ENCODE measurements around the gene B4GALT3.

B4GALT3 gene

DNA sequence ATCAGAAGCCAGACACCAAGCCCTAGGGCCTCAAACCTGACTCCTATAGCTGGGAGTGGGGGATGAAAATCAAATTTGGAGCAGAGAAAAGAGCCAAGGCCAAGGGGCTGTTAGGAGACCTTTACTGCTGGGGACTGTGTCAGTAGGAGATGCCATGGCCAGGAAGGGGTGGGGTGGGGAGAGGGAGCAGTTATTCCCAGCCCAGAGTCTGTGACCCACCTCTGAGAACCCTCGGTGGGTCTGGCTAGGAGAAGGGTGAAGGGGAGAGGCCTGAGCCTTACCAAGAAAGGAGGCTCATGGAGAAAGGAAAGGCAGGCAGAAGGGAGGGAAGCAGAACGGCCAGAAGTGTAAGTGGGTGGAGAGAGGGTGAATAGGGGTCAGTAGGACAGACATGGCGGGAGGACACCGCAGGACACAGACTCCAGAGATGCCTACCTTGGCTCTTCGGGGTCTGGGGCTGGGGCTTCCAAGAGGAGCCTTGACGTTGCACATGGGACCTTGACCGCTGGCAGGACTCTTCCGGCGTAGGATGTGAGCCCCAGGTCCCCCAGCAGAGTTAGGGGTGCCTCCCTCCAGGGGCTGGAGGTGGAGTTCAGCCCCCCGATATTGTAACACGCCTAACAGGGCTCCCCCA is 20.4 kb upstream of the B4GALT3 start:
- Histone ChIP-seq H3K4me3 (peak overlapping the region; percentile 32 to 46), H3K9me3 (no peaks in the 10 kb centered on the region), H3K27ac (peak overlapping the region; percentile 87 to 93), H3K4me1 (peaks cover 7 to 50% (median 36%) of the 10 kb centered on the region in 4 donors), H3K36me3 (no peaks in the 10 kb centered on the region), H3K27me3 (peaks cover 0 to 24% of the 10 kb centered on the region in 2 donors)
- no peak for DNase-seq
- TF ChIP-seq, protein P1, sequence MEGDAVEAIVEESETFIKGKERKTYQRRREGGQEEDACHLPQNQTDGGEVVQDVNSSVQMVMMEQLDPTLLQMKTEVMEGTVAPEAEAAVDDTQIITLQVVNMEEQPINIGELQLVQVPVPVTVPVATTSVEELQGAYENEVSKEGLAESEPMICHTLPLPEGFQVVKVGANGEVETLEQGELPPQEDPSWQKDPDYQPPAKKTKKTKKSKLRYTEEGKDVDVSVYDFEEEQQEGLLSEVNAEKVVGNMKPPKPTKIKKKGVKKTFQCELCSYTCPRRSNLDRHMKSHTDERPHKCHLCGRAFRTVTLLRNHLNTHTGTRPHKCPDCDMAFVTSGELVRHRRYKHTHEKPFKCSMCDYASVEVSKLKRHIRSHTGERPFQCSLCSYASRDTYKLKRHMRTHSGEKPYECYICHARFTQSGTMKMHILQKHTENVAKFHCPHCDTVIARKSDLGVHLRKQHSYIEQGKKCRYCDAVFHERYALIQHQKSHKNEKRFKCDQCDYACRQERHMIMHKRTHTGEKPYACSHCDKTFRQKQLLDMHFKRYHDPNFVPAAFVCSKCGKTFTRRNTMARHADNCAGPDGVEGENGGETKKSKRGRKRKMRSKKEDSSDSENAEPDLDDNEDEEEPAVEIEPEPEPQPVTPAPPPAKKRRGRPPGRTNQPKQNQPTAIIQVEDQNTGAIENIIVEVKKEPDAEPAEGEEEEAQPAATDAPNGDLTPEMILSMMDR (IDR thresholded peaks at IDR 0.05) = no peak
- intact Hi-C loops (cut with DNase I; ENCODE audit: low total_unique reads) = no loop called here

DNA sequence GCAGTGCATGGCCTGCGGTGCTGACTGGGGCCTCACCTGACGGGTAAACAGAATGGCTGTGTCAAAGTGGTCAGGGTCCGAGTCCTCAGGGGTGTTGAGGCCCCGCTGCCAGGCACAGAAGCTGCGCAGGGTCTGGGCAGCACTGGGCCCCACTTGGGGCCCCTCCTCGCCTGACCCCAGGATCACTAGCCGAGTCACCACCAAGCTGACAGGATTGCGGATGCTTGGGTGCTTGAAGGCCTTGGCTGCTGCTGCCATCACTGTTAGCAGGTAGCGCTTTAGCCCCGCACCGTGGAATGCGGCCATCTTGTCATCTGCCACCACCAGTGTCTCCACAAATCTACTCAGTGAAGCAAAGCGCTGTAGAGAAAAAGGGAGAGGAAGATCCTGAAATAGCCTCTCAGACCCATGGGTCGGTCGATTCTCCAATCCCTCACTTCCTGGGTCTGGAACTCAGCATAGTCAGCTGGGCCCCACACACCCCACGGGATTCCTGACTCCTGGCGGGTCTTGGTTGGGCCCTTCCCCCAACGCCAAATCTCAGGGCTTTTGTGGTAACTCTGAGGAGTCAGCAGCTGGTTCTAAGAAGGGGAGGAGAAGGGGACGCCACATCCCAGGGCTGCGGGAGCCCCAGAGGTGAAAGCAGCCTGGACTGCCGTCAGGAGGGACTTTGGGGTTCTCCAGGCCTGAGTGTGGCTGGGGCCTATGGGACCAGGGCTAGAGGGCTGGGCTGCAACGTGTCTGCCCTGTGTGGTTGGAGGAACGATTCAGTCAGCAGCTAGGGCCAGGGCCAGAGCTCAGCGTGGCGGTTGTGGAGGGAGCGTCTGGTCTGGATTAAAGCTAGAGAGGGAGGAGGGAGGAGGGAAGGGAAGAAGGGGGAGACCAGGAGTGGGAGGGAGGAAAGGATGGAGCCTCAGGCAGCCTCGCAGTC is 19.5 kb upstream of the B4GALT3 start:
- Histone ChIP-seq H3K9me3 (no peaks in the 10 kb centered on the region), H3K4me3 (peak overlapping the region; percentile 32 to 46), H3K4me1 (peaks cover 3 to 50% (median 36%) of the 10 kb centered on the region in 4 donors), H3K27ac (peak overlapping the region; percentile 87 to 93), H3K36me3 (peaks cover 0 to 3% (median 0%) of the 10 kb centered on the region in 3 donors), H3K27me3 (peaks cover 0 to 24% of the 10 kb centered on the region in 2 donors)
- DNase-seq = peak in 1 of 2 donors; percentile 40
- TF ChIP-seq, protein P1 (IDR thresholded peaks at IDR 0.05) = no peak
- intact Hi-C loops (cut with DNase I; ENCODE audit: low total_unique reads) = no loop called here

DNA sequence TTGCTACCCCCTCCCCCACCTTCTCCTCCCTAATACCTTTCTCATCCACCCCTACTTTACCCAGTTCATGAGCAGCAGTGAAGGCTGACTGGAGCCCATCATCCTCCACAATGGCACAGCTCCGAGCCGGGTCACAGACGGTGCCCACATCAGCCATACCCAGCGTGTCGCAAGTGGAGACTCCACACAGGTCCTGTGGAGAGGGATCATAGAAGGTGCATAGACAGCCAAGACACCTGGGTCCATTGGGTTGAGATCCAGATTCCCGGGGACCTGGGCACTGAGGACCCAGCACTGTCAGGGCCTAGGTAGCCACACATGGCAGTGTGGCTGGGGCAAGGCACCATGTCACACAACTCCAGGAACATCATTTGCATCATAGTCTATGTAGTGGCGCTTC is 18.8 kb upstream of the B4GALT3 start:
- Histone ChIP-seq H3K36me3 (peaks cover 0 to 9% (median 1%) of the 10 kb centered on the region in 3 donors), H3K4me3 (peak overlapping the region; percentile 32 to 46), H3K27me3 (peaks cover 0 to 24% of the 10 kb centered on the region in 2 donors), H3K9me3 (no peaks in the 10 kb centered on the region), H3K4me1 (peaks cover 0 to 44% (median 32%) of the 10 kb centered on the region in 4 donors), H3K27ac (no peak overlapping the region)
- intact Hi-C loops (cut with DNase I; ENCODE audit: low total_unique reads) = no loop called here
- DNase-seq = peak in 1 of 2 donors; percentile 39
- TF ChIP-seq, protein P1 (IDR thresholded peaks at IDR 0.05) = no peak

DNA sequence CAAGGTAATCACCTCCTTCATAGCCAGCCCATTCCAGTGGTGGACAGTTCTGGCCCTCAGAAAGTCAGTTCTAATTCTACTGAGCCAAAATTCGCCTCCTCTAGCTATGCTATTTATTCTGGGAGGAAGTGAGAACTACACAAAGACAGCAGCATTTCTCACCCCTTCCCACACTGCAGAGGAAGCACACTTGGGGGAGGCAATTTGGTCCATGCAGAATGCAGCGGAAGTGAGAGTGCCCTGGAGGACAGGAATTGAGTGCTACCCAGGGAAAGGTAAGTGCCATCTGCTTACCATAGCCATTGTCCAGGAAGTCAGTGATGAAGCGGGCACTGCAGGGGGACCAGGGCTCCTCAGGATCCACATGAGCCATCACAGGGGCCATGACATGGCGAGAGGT is 17.9 kb upstream of the B4GALT3 start:
- H3K9me3 ChIP-seq = no peaks in the 10 kb centered on the region
- H3K4me3 ChIP-seq = no peak overlapping the region
- H3K4me1 ChIP-seq = peaks cover 0 to 35% (median 23%) of the 10 kb centered on the region in 4 donors
- TF ChIP-seq, protein P1 (IDR thresholded peaks at IDR 0.05) = no peak
- no peak for DNase-seq
- H3K27ac ChIP-seq = no peak overlapping the region
- intact Hi-C loops (cut with DNase I; ENCODE audit: low total_unique reads) = no loop called here
- peaks cover 0 to 13% (median 7%) of the 10 kb centered on the region in 3 donors for H3K36me3 ChIP-seq
- H3K27me3 ChIP-seq = peaks cover 0 to 24% of the 10 kb centered on the region in 2 donors

DNA sequence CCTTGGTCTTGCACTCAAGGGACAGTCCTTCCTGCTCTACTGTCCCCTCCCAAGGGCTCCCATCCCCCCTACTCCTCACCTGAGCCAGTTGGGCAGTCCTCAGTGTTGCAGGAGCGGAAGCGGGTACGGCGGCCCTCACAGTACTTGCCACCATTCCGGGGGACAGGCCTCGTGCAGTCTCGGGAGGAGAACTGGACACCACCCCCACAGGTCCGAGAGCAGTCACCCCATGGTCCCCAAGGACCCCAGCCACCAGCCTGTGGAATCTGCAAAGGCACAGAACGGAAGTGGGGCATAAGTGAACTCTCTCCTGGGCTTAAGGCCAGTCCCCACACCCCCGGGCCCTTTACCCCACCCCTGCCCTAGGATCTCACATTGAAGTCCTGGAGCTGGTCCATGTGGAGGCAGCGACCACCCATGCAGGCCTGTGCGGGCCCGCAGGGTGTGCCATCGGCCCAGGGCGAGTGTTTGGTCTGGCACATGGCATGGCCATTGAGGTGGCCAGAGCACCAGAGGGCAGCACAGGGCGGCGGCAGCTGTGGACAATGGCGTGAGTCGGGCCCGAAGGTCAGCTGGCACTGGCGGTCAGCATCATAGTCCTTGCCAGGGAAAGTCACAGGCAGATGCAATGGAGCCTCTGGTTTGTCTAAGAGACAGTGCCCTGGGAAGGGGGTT is 16.4 kb upstream of the B4GALT3 start:
- Histone ChIP-seq H3K27ac (no peak overlapping the region), H3K4me1 (peaks cover 0 to 24% (median 14%) of the 10 kb centered on the region in 4 donors), H3K9me3 (no peaks in the 10 kb centered on the region), H3K4me3 (no peak overlapping the region), H3K36me3 (peaks cover 0 to 13% (median 7%) of the 10 kb centered on the region in 3 donors), H3K27me3 (peaks cover 0 to 24% of the 10 kb centered on the region in 2 donors)
- peak in 1 of 2 donors; percentile 69 for DNase-seq
- intact Hi-C loops (cut with DNase I; ENCODE audit: low total_unique reads) = no loop called here
- TF ChIP-seq, protein P1 (IDR thresholded peaks at IDR 0.05) = no peak
